Measurements from ENCODE around the gene C1orf35.

C1orf35 gene

DNA sequence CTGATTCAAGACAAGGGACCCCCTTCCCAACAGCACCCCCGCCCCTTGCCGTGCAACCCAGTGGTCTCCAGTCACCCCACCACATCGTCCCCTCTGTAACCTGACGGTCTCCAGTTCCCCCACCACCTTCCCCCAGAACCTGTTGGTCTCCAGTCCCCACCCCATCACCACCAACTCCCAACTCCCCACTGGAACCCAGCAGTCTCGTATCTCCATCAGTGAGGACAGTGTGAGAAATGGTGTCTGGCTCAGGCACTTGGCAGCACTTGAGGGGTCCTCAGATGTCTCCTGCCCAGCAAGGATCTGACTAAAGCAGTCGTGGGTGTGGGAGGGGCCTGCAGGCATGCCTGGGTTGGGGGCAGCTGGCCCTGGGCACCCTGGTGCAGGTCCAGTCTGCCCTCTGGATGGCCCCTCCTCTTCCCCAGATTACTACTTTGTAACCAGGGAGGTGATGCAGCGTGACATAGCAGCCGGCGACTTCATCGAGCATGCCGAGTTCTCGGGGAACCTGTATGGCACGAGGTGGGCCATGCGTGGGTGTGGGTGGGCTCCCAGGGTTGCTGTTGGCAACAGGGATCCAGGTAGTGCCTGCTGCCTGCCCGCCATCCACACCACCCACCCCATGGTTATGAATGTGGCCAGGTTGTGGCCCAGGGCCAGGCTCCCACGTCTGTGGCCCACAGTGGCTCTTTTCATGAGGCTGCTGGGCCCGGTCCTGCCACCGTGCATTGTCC, 43.5 kb upstream of the C1orf35 start:
- TF ChIP-seq POLR2A (IDR thresholded peaks at IDR 0.05; ENCODE audit: low read length) (no peak), GATA1 (IDR thresholded peaks at IDR 0.05; ENCODE audit: low read depth, low read length) (no peak)
- DNase-seq, result no peak

DNA sequence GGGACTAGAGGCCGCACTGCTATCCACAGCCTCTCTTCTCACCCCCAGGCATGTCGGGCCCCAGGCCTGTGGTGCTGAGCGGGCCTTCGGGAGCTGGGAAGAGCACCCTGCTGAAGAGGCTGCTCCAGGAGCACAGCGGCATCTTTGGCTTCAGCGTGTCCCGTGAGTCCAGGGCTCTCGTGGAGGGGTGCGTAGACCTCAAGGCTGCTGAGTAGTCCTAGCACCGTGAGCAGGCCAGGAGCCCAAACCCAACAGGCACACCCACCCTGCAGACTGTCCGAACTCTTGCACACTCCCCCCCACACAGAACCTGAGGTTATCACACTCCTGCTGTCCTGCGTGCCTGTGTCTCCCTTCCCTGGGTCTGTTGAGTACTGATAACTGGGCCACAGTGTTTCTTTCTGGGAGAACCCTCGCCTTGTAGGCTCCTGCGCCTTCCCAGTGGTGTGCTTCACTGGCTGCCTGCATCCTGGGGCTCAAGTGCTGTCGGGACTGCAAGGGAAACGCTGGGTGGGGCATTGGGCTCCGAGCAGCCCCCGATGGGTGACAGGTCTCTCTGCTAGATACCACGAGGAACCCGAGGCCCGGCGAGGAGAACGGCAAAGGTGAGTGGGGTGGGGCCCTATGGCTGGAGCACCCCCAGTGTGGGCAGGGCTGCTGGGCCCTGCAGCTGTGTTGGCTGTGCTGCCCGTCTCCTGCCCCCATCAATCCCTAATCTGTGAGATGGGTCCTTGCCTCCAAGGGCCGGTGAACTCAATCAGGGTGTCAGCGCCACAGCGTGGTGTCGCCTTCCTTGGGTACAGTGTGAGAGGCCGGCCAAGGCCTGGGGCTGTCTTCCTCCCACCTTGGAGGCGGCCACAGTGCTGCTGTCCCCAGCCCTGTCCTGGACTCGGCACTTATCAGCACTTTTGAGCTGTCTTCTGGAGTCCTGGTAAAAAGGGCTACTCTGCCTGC, 42.6 kb upstream of the C1orf35 start:
- peak; percentile 87 to 91 for DNase-seq
- TF ChIP-seq POLR2A (IDR thresholded peaks at IDR 0.05; ENCODE audit: low read length) (peak; percentile 28), GATA1 (IDR thresholded peaks at IDR 0.05; ENCODE audit: low read depth, low read length) (peak; percentile 46)

DNA sequence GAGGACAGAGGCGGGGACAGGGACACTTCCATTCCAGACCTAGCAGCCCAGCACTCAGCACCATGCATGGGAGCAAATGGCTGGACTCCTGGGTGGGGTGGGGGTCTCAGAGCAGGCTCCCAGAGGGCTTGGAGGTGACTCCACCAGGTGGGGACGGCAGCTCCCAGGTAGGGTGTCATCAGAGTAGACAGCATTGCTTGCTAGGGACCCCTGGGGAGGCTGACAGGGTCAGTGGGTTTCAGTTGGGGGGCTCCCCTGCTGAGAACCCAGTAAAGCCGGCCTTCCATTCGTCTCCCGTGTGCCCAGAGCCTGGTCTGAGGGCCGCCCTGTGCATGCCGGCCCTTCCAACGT, 41.8 kb upstream of the C1orf35 start:
- DNase-seq, result no peak
- TF ChIP-seq POLR2A (IDR thresholded peaks at IDR 0.05; ENCODE audit: low read length), result no peak
- TF ChIP-seq GATA1 (IDR thresholded peaks at IDR 0.05; ENCODE audit: low read depth, low read length), result no peak

DNA sequence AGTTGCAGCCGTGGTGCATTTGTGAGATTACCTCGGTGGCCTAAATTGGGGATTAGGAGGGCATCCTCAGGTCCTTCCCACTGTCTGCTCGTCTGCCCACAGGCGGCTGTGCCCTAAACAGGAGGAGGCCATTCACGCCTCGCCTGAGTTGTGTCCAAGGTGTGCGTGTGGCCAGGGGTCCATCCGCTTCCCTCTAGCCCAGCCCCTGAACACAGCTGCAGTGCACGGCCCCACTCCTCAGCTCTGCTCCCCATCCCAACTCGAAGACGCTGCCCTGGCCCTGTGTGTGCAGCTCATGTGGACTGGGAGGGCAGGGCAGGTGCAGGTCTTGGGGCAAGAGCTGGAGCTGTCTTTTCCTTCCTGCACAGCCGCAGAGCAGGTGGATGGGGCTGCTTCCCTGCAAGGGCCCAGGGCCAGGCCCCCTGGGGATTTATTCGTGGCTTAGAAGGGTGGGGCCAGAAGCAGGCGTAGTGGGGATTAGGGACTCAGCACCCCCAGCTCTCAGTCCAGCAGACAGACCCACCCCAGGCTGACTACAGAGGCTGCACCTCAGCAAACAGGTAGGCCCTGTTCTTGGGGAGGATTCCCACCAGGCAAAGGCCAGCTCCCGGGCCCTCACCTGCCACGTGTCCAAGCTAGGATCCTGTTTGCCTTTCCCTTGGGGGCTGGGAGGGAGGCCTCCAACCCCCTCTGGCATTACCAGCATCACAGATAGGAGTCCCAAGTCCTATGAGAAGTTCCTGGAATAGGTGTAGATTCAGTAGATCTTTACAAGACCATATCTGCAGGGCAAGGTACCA, 41.3 kb upstream of the C1orf35 start:
- TF ChIP-seq POLR2A (IDR thresholded peaks at IDR 0.05; ENCODE audit: low read length) (no peak), GATA1 (IDR thresholded peaks at IDR 0.05; ENCODE audit: low read depth, low read length) (no peak)
- no peak for DNase-seq

DNA sequence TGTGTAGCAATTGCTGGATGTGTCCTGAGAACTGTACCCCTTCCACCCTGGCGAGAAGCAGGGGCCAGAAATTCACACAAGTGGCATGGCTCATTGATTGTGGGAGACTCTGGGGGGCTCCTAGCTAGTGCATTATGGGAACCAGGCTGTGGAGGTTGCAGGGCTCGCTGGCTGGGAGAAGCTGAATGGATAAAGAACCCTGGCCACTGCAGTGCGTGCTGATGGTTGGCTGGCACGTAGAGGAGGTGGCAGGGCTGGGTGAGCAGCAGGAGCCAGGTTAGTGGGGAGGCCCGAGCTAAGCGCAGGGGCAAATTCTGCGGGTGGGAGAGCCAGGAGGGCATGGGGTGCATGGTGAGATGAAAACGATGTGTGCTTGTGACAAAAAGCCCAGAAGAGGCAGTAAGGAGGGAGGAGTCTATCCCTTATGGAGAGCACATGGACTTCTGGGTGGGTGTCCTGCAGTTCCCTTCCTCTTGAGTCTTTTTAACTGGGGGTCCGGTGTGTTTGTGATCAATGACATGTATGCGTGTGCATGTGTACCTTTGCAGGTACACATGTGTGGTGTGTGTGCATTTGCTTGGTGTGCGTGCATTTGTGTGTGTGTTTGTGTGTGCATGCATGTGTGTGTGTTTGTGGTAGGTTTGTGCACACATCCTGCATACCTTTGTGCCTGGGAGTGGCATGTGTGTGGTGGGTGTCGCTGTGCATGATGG, 40.5 kb upstream of the C1orf35 start:
- TF ChIP-seq POLR2A (IDR thresholded peaks at IDR 0.05; ENCODE audit: low read length) (no peak), GATA1 (IDR thresholded peaks at IDR 0.05; ENCODE audit: low read depth, low read length) (no peak)
- no peak for DNase-seq

DNA sequence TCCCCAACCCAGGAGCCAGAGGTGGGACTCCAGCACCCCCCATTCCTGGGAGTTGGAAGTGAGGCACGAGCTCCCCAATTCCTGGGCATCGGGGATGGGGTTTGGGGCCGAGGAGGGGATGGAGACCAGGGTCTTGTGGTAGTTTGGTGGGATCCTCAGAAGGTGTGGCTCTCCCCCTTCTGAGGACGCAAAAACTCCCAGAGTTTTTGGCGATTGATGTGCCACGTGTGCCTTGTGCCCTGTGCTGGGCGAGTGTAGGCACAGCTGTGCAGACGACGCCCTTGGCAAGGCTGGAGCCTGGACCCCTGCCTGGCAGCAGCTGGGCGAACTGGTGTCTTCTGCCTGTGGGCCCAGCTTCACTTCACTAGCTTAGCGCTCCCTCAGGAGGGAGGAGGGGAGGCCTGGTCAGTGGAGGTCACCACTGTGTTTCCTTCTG, 39.6 kb upstream of the C1orf35 start:
- DNase-seq, result no peak
- TF ChIP-seq GATA1 (IDR thresholded peaks at IDR 0.05; ENCODE audit: low read depth, low read length) (no peak), POLR2A (IDR thresholded peaks at IDR 0.05; ENCODE audit: low read length) (no peak)

DNA sequence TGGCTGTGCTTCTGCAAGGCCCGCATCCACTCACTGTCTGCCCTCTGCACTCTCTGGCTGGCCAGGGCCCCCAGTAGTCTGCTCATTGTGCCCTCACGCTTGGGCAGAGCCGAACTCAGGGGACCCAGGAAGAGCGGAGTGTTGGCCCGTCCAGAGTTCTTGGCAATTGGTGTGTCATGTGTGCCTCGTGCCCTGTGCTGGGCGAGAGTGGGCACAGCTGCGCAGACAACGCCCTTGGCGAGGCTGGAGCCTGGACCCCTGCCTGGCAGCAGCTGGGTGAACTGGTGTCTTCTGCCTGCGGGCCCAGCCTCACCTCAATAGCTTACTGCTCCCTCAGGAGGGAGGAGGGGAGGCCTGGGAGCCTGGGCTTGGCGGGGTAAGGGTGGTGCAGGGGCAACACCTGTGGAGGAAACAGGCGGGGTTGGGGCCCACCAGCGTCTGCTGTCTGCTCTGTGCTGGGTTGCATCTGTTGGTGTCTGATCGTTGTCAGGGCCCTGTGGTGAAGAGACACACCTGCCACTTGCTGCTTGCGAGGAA, 39.1 kb upstream of the C1orf35 start:
- TF ChIP-seq POLR2A (IDR thresholded peaks at IDR 0.05; ENCODE audit: low read length) (no peak), GATA1 (IDR thresholded peaks at IDR 0.05; ENCODE audit: low read depth, low read length) (no peak)

DNA sequence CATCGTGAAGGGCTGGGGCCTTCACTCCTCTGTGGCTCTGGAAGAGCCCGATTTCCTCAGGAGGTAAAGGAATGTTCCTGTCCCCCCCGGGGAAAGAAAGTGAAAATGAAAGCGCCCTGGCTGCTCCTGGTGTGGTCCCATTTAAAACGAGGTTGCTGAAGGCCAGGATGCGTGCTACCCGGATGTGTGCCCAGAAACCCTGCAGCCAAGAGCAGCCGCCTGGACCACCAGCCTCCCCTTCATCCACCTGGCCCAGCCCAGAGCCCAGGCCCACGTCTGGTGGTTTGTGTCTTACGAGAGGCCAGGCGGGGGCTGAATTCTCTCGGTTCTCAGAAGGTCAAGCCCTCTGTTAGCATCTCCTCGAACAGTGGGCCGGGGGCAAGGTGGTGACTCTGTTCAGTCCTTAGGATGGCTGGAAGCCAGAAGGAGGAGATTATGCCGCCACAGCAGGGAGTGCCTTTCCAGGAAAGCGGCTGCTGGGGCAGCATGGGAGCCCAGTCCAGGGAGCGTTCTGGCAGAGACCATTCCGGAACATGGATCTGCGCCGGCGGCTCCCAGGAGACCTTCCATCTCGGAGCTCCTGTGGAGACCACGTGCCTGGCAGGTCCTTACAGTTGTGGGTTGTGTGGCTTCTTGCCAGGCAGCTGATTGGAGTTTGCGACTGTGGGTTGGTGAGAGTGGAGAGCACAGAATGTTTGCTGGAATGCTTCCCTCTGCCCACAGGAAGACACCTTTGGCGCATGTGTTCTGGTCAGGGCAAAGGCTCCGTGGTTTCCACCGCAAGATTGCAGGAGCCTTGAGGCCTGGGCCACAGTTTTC, 38.3 kb upstream of the C1orf35 start:
- TF ChIP-seq GATA1 (IDR thresholded peaks at IDR 0.05; ENCODE audit: low read depth, low read length) (no peak), POLR2A (IDR thresholded peaks at IDR 0.05; ENCODE audit: low read length) (no peak)
- peak in 1 of 2 experiments; percentile 64 for DNase-seq

More for the DNA sequence above, 39.1 kb upstream of the C1orf35 start:
- DNase-seq, result no peak

DNA sequence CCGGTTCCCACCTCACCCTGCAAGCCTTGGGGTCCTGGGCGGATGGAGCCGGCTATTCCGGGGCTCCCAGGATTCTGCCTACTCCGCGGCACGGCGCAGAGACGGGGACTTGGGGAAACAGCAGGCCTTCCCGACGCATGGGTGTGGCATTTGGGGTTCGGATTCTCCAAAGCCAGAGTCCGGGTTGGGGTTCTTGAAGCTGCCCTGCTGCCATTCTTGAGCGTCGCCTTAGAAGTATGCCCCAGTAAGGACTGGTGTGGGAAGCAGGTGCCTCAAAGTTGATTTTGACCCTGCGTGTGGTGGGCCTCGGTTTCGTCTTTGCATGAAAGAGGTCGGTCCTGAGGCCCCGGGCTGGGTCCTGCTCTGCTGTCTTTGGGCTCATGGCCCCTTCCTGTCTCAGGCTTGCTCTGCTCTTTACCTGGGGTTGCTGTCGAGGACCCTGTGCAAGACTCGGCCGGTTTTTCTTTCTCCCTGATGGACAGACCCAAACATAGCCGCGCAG, 37.6 kb upstream of the C1orf35 start:
- TF ChIP-seq GATA1 (IDR thresholded peaks at IDR 0.05; ENCODE audit: low read depth, low read length) (no peak), POLR2A (IDR thresholded peaks at IDR 0.05; ENCODE audit: low read length) (no peak)
- DNase-seq, result no peak

DNA sequence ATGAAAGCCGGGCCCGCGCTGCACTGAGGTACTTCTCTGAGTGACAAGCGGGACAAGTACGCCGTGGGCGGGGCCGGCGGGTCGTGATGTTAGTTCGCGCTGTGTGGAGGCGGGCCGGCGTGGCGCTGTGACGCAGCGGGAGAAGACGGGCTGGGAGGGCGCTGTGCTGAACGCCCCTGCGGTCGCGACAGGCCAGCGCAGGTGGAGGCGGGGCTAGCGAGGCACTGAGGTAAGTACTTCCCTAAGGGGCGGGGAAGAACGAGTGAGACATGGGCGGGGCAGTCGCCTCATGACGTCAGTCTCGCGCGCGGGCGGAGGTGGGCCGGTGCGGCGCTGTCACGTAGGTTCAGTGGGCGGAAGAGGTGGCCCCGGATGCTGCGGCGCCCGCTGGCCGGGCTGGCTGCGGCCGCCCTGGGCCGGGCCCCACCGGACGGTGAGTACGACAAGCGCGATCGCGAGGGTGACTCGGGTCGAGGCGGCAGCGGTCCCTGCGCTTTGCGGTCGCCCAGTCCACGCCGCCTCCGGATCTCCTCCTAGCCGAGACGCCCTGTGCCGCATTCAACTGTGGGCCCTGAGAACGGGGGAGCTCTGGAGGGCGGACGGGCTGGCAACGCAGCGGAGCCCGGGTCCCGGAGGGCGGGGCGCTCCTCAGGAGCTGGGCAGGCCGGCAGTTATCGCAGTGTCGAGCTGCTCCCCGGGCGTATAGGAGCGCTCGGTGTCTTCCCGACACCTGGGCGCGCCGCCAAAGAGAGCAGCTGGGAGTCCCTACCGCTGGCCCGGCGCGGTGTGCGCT, 37.0 kb upstream of the C1orf35 start, which contains the start of gene GUK1:
GUK1 (plus strand) TSS at position 349 of the 793 bp plus-strand sequence; CDS start at position 373, 24 bp downstream.
- TF ChIP-seq POLR2A (IDR thresholded peaks at IDR 0.05; ENCODE audit: low read length) (peak; percentile 97), GATA1 (IDR thresholded peaks at IDR 0.05; ENCODE audit: low read depth, low read length) (no peak)

DNA sequence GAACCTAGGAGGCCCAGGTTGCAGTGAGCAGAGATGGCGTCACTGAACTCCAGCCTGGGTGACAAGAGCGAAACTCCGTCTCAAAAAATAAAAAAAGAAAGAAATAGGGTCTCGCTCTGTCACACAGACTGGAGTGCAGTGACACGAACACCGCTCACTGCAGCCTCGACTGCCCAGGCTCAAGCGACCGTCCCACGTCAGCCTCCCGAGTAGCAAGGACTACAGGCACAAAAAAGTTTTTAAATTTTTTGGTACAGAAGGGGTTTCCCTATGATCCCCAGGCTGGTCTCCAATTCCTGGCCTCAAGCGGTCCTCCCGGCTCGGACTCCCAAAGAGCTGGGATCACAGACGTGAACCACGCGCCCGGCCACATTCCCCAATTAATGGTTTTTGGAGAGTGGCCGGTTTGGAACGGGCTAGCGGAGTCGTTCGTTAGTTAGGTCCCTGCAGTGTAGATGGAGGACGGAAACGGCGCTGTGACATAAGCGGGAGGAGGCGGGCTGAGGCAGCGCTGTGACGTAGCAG, 36.3 kb upstream of the C1orf35 start:
- TF ChIP-seq GATA1 (IDR thresholded peaks at IDR 0.05; ENCODE audit: low read depth, low read length) (no peak), POLR2A (IDR thresholded peaks at IDR 0.05; ENCODE audit: low read length) (no peak)
- DNase-seq, result no peak

More for the DNA sequence above, 37.0 kb upstream of the C1orf35 start, which contains the start of gene GUK1:
- DNase-seq, result peak; percentile 100

Data from erythroblast (primary cell).